Measurements from ENCODE around the gene GPR89A.
"Not testable (repeated sequence)": the region's sequence is repeated elsewhere in the genome, so short reads cannot be mapped to it uniquely, and the experiment has no call there.

GPR89A gene

DNA sequence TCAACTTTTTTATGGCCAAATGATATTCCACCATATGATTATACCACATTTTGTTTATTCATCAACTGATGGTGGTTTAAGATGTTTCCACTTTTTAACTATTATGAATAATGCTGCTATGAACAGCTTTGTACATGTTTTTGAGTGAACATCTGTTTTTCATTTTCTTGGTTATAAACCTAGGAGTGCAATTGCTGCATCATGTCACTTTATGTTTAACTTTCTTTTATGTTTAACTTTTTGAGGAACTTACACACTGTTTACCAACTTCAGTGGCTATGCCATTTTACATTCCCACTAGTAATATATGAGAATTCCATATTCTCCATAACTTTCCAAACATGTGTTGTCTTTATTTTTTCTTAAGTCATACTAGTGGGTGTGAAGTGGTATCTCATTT is 12.4 kb upstream of the GPR89A start:
- H4K8ac ChIP-seq (ENCODE audit: low read length); H3K4me2 ChIP-seq (ENCODE audit: low read length, poor library complexity, severe bottlenecking); H3K36me3 ChIP-seq (ENCODE audit: control insufficient read depth in 1 of 2, insufficient read depth in 2 of 2, low read depth in 1 of 2, low read length in 2 of 2); H3K14ac ChIP-seq (ENCODE audit: low read length in 2 of 2); H3K9me3 ChIP-seq (ENCODE audit: control insufficient read depth, low read length); H3K4me1 ChIP-seq (ENCODE audit: control insufficient read depth, insufficient read depth, low read depth, low read length); DNase-seq; H3K27ac ChIP-seq (ENCODE audit: low read length, poor library complexity, severe bottlenecking); H2AFZ ChIP-seq (ENCODE audit: low read depth, low read length); H3K9ac ChIP-seq (ENCODE audit: low read length); H4K91ac ChIP-seq (ENCODE audit: low read length); H3K27me3 ChIP-seq (ENCODE audit: control insufficient read depth in 1 of 2, insufficient read depth in 1 of 2, low read length in 2 of 2); H2BK120ac ChIP-seq (ENCODE audit: low read depth, low read length); H2BK15ac ChIP-seq (ENCODE audit: low read depth, poor library complexity, severe bottlenecking); H2BK5ac ChIP-seq (ENCODE audit: low read depth, low read length, poor library complexity, severe bottlenecking); H3K79me1 ChIP-seq (replicated peaks; ENCODE audit: low read length, poor library complexity, severe bottlenecking); H3K23ac ChIP-seq (ENCODE audit: low read length in 2 of 2); H3K4ac ChIP-seq (ENCODE audit: low read depth in 1 of 2, low read length in 2 of 2); H2AK5ac ChIP-seq (ENCODE audit: low read length, severe bottlenecking); H2BK12ac ChIP-seq (ENCODE audit: low read length in 2 of 2); H3K18ac ChIP-seq (ENCODE audit: low read depth in 1 of 2, low read length in 2 of 2); H3K4me3 ChIP-seq (ENCODE audit: insufficient read depth in 1 of 2, low read depth in 1 of 2, low read length in 2 of 2): not testable (repeated sequence)

- H3K79me1 ChIP-seq (replicated peaks; ENCODE audit: low read length, poor library complexity, severe bottlenecking); H4K8ac ChIP-seq (ENCODE audit: low read length); H2BK120ac ChIP-seq (ENCODE audit: low read depth, low read length); H3K23ac ChIP-seq (ENCODE audit: low read length in 2 of 2); H2AK5ac ChIP-seq (ENCODE audit: low read length, severe bottlenecking); H3K4ac ChIP-seq (ENCODE audit: low read depth in 1 of 2, low read length in 2 of 2); H3K18ac ChIP-seq (ENCODE audit: low read depth in 1 of 2, low read length in 2 of 2); H3K14ac ChIP-seq (ENCODE audit: low read length in 2 of 2); H3K4me3 ChIP-seq (ENCODE audit: insufficient read depth in 1 of 2, low read depth in 1 of 2, low read length in 2 of 2); H3K27me3 ChIP-seq (ENCODE audit: control insufficient read depth in 1 of 2, insufficient read depth in 1 of 2, low read length in 2 of 2); H3K4me1 ChIP-seq (ENCODE audit: control insufficient read depth, insufficient read depth, low read depth, low read length); H2BK5ac ChIP-seq (ENCODE audit: low read depth, low read length, poor library complexity, severe bottlenecking); H3K9ac ChIP-seq (ENCODE audit: low read length); H2BK12ac ChIP-seq (ENCODE audit: low read length in 2 of 2); H4K91ac ChIP-seq (ENCODE audit: low read length); H3K36me3 ChIP-seq (ENCODE audit: control insufficient read depth in 1 of 2, insufficient read depth in 2 of 2, low read depth in 1 of 2, low read length in 2 of 2); H2BK15ac ChIP-seq (ENCODE audit: low read depth, poor library complexity, severe bottlenecking); H3K27ac ChIP-seq (ENCODE audit: low read length, poor library complexity, severe bottlenecking); H2AFZ ChIP-seq (ENCODE audit: low read depth, low read length); H3K4me2 ChIP-seq (ENCODE audit: low read length, poor library complexity, severe bottlenecking); DNase-seq; H3K9me3 ChIP-seq (ENCODE audit: control insufficient read depth, low read length): not testable (repeated sequence)
- 90% methylated on average over 6 of the region's 6 CpGs for WGBS
Observed at GRCh38 chr1:145596236-145596635, 11.6 kb upstream of the GPR89A start.

GRCh38 chr1:145599426-145599825 is 8.4 kb upstream of the GPR89A start:
- H3K27ac ChIP-seq (ENCODE audit: low read length, poor library complexity, severe bottlenecking); H2AK5ac ChIP-seq (ENCODE audit: low read length, severe bottlenecking); H4K8ac ChIP-seq (ENCODE audit: low read length); H3K14ac ChIP-seq (ENCODE audit: low read length in 2 of 2); H2AFZ ChIP-seq (ENCODE audit: low read depth, low read length); H3K36me3 ChIP-seq (ENCODE audit: control insufficient read depth in 1 of 2, insufficient read depth in 2 of 2, low read depth in 1 of 2, low read length in 2 of 2); H3K9me3 ChIP-seq (ENCODE audit: control insufficient read depth, low read length); H3K4me2 ChIP-seq (ENCODE audit: low read length, poor library complexity, severe bottlenecking); H3K4ac ChIP-seq (ENCODE audit: low read depth in 1 of 2, low read length in 2 of 2); H3K4me3 ChIP-seq (ENCODE audit: insufficient read depth in 1 of 2, low read depth in 1 of 2, low read length in 2 of 2); H3K79me1 ChIP-seq (replicated peaks; ENCODE audit: low read length, poor library complexity, severe bottlenecking); H2BK120ac ChIP-seq (ENCODE audit: low read depth, low read length); H2BK5ac ChIP-seq (ENCODE audit: low read depth, low read length, poor library complexity, severe bottlenecking); H2BK12ac ChIP-seq (ENCODE audit: low read length in 2 of 2); H3K18ac ChIP-seq (ENCODE audit: low read depth in 1 of 2, low read length in 2 of 2); H3K9ac ChIP-seq (ENCODE audit: low read length); H3K27me3 ChIP-seq (ENCODE audit: control insufficient read depth in 1 of 2, insufficient read depth in 1 of 2, low read length in 2 of 2); H4K91ac ChIP-seq (ENCODE audit: low read length); H3K23ac ChIP-seq (ENCODE audit: low read length in 2 of 2); H2BK15ac ChIP-seq (ENCODE audit: low read depth, poor library complexity, severe bottlenecking); H3K4me1 ChIP-seq (ENCODE audit: control insufficient read depth, insufficient read depth, low read depth, low read length); DNase-seq: not testable (repeated sequence)
- WGBS = 79% methylated on average over 5 of the region's 5 CpGs

- no peak overlapping the region for H3K9ac ChIP-seq (ENCODE audit: low read length)
- no peak overlapping the region for H3K27ac ChIP-seq (ENCODE audit: low read length, poor library complexity, severe bottlenecking)
- no peaks in the 10 kb centered on the region for H3K36me3 ChIP-seq (ENCODE audit: control insufficient read depth in 1 of 2, insufficient read depth in 2 of 2, low read depth in 1 of 2, low read length in 2 of 2)
- H2BK15ac ChIP-seq (ENCODE audit: low read depth, poor library complexity, severe bottlenecking) = no peak overlapping the region
- no peak overlapping the region for H3K23ac ChIP-seq (ENCODE audit: low read length in 2 of 2)
- H3K9me3 ChIP-seq (ENCODE audit: control insufficient read depth, low read length) = no peaks in the 10 kb centered on the region
- H3K27me3 ChIP-seq (ENCODE audit: control insufficient read depth in 1 of 2, insufficient read depth in 1 of 2, low read length in 2 of 2) = no peaks in the 10 kb centered on the region
- no peak overlapping the region for H3K14ac ChIP-seq (ENCODE audit: low read length in 2 of 2)
- H2AFZ ChIP-seq (ENCODE audit: low read depth, low read length) = no peak overlapping the region
- no peak overlapping the region for H3K4me2 ChIP-seq (ENCODE audit: low read length, poor library complexity, severe bottlenecking)
- DNase-seq = no peak
- H4K91ac ChIP-seq (ENCODE audit: low read length) = no peak overlapping the region
- WGBS = 80% methylated on average over 1 of the region's 1 CpG
- H3K4ac ChIP-seq (ENCODE audit: low read depth in 1 of 2, low read length in 2 of 2) = no peak overlapping the region
- H2BK5ac ChIP-seq (ENCODE audit: low read depth, low read length, poor library complexity, severe bottlenecking) = no peak overlapping the region
- H2BK12ac ChIP-seq (ENCODE audit: low read length in 2 of 2) = no peak overlapping the region
- H3K4me1 ChIP-seq (ENCODE audit: control insufficient read depth, insufficient read depth, low read depth, low read length) = no peaks in the 10 kb centered on the region
- H4K8ac ChIP-seq (ENCODE audit: low read length) = no peak overlapping the region
- no peak overlapping the region for H2AK5ac ChIP-seq (ENCODE audit: low read length, severe bottlenecking)
- H3K18ac ChIP-seq (ENCODE audit: low read depth in 1 of 2, low read length in 2 of 2) = no peak overlapping the region
- no peak overlapping the region for H3K4me3 ChIP-seq (ENCODE audit: insufficient read depth in 1 of 2, low read depth in 1 of 2, low read length in 2 of 2)
- H2BK120ac ChIP-seq (ENCODE audit: low read depth, low read length) = no peak overlapping the region
- H3K79me1 ChIP-seq (replicated peaks; ENCODE audit: low read length, poor library complexity, severe bottlenecking) = no peaks in the 10 kb centered on the region
Observed at GRCh38 chr1:145601593-145601992, 6.2 kb upstream of the GPR89A start.

All from mesenchymal stem cell (in vitro differentiated cells and primary cell).